Neural progenitor cell (in vitro differentiated cells): ENCODE data around the gene ZNF503.

Experiments used
- EZH2 ChIP-seq: fragments of 200-600 bp; sonication (generic); IDR thresholded peaks from 2 replicates; pipeline ENCODE4 v1.6.1; 2017; ENCODE audit warnings: antibody characterized with exemption, mild to moderate bottlenecking, moderate library complexity
- EZH2phosphoT487 ChIP-seq: fragments of 200-600 bp; sonication (generic); IDR thresholded peaks from 2 replicates; pipeline ENCODE4 v1.6.1; 2017; ENCODE audit warnings: antibody characterized with exemption
- TF ChIP-seq, protein P1 (sequence below): fragments of 200-600 bp; sonication (generic); IDR thresholded peaks from 2 replicates; pipeline ENCODE4 v1.5.1; 2017; ENCODE audit warnings: antibody characterized with exemption, mild to moderate bottlenecking

DNA sequence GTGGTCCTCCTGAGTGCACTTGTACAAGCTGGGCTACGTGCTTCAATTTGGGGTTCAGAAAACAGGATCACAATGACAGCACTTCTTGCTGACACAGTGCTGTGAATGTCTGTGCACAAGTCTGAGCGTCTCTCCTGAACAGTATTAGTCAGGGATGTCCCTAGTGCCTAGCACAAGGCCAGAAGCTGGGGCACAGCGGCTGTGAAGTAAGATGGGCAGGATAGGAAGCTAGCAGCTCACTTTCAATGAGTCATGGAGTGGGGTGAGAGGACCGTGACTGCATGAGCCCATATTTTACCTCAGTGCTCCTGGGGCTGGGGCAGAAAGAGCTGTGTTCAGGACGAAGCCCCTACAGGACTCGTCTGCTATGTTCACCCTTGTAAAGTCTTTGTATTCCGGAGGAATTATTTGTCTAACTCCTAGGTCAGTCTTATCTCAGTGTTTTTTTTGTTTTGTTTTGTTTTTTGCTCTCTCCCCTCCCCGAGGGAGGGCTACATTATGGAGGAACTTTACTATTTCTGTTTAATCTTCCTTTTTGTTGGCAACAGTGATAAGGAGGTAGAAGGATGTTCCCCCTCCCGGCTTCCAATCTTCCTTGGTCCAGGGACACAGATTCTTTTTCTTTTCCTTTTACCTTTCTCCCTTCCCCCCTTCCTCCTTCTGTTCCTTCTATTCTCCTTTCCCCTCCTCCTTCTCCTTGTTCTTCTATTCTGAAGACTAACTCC is 27.0 kb upstream of the ZNF503 start:
- TF ChIP-seq, protein P1, sequence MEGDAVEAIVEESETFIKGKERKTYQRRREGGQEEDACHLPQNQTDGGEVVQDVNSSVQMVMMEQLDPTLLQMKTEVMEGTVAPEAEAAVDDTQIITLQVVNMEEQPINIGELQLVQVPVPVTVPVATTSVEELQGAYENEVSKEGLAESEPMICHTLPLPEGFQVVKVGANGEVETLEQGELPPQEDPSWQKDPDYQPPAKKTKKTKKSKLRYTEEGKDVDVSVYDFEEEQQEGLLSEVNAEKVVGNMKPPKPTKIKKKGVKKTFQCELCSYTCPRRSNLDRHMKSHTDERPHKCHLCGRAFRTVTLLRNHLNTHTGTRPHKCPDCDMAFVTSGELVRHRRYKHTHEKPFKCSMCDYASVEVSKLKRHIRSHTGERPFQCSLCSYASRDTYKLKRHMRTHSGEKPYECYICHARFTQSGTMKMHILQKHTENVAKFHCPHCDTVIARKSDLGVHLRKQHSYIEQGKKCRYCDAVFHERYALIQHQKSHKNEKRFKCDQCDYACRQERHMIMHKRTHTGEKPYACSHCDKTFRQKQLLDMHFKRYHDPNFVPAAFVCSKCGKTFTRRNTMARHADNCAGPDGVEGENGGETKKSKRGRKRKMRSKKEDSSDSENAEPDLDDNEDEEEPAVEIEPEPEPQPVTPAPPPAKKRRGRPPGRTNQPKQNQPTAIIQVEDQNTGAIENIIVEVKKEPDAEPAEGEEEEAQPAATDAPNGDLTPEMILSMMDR: no peak
- TF ChIP-seq EZH2phosphoT487 (no peak), EZH2 (no peak)
